Prostate gland (tissue), 2 donors: ENCODE data around the gene COLQ.

ENCODE experiments used
- CTCF ChIP-seq, 4 experiments: fragments of 200-600 bp in 2 of 4; fragments of 450-650 bp in 2 of 4; sonication (generic) in 2 of 4; IDR thresholded peaks; 1 replicate in 3 of 4; 2 replicates in 1 of 4; pipeline ENCODE4 v1.5.1; 2016 to 2019; ENCODE audit warnings: antibody characterized with exemption in 4 of 4, mild to moderate bottlenecking in 2 of 4, moderate library complexity in 2 of 4
- POLR2A ChIP-seq: fragments of 450-650 bp; IDR thresholded peaks from one replicate; pipeline ENCODE4 v1.6.1; 2016; ENCODE audit warnings: antibody characterized with exemption, mild to moderate bottlenecking
- POLR2AphosphoS5 ChIP-seq: sonication (generic); formaldehyde crosslinking; IDR thresholded peaks from one replicate; pipeline ENCODE4 v1.6.1; 2017; ENCODE audit warnings: antibody characterized with exemption

- TF ChIP-seq CTCF (IDR thresholded peaks at IDR 0.05) (no peak), POLR2AphosphoS5 (no peak), POLR2A (no peak)
These were observed 7.5 kb downstream of the COLQ start for GRCh38 chr3:15513810-15514662.
